NCI-H345 (cell line): Measurements from ENCODE around the gene MOB3C.

Source experiments
- DNase-seq: peaks from one replicate; lab custom pipeline; 2025; lab: John Stamatoyannopoulos, UW

The MOB3C gene

DNA sequence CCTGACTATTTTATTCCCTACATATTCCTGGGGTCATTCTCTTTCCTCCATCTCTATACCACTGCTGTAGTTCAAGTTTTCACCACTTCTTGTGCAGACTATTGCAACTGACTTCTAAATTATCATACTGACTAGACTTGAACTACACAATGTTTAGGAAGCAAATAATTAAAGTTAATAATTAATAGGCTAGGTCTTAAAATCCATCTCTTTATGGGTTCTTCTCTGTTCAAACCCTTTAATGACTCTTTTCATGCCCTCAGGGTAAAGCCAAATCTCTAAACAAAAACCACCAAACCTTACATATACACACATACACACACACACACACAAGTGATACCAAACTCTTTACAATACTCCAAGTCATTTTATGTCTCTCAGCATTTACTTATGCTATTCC, 22.3 kb upstream of the MOB3C start:
- no peak for DNase-seq

DNA sequence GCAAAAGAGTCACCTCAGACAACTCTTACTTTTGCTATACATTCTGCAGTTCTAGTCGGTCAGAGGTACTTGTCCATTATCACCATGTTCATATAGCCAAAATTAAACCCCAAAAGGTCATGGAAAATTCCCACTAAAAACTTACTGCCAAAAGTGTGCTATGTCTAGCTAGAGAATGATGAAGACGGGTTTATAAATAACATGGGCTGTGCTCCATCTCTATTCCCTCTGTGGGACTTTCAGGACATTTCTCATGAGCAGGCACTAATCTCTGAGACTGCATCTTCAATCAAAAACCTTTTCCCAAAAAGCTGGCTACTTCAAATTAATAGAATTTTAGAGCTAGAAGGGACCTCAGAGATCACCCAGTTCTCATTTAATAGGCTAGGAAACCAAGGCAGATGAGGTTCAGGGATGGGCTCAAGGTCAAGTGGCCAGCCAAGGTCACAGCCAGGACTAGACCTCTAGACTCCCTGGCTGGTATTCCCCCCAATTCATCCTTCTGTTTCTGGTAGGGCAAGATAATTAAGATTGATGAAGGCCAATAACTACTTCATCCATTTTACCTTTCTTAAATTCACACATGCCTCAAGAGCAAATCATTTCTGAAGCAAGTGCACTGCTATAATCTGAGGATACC, 21.0 kb upstream of the MOB3C start:
- DNase-seq = no peak

DNA sequence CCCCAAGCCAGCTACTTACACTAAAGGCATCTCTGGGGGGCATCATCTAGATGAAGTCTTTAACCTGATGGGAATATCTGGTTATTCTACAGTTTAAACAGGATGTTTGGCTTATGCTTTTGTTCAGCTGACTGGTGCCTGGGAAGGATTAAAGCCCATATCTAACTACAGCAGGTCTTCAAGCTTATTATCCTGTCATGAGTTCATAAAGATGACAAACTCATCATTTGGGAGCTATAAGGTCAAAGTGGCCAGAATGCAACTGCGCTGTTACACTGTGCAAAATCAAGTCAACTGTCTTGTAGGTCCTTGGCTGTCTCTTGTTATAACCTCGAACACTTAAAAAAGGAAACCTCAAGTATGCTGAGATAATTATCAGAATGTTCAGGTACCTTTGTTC, 18.6 kb upstream of the MOB3C start:
- DNase-seq = no peak

- no peak for DNase-seq
These were observed 14.1 kb upstream of the MOB3C start for GRCh38 chr1:46630719-46631118.

DNA sequence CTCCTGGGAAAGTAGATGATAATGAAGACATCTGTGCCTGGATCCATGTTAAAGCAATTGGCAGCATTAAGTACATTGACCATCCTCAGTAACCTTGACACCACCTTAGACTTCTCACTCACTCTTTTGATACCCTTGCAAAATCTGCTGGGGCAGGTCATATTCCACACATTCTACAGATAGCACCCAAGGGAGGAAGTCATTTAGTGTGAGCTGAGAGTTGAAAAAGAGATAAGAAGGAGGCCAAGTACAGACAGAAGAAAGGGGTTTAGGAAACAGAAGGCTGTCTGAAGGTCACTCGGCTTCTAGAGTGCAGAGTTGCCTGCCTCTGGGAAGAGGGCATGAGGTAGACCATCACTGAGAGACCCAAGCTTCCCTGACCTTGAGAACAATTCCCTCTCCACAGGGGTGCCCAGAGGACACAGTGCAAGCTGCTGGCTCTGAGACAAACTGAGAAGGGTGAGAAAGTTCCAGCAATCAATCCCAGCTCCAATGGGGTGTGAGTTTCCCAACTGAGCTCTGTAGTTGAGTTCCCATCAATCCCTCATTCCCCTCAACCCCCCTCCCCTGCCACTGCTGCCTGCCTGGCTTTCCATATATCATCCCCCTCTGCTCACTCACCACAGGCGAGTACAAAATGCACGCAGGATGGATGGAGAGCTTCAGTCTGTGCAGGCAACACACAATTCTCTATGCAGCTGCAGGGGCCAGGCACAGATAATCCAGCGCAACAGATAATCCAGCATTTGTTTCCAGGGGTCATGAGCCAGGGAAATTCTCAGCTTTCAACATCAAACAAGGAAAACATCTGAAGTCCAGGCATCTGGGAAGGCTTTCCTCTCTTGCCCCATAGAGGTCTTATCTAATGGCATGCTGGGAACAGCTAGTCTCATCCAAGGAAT, 7.4 kb upstream of the MOB3C start:
- no peak for DNase-seq

- peak; percentile 27 for DNase-seq
These were observed 5.7 kb upstream of the MOB3C start for GRCh38 chr1:46622344-46622743.

DNA sequence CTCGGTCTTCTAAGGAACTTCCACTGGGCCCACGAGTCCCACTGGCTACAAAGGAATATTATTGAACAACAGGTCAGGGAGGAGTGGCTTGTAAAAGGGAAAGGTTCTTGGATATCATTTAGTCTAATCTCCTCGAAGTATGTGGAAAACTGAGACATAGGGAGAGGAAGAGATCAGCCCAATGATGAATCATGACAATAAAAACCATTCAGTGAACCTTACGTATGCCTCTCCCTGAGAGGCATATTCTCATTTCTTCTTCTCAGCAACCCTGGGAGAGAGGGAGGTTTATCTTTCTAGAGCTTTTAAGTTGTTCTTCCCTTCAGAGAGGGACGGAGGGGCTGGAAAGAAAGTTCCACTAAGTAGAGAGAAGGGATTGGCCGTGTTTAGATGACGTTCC, 5.3 kb upstream of the MOB3C start:
- DNase-seq = no peak

- DNase-seq = no peak
These were observed 3.1 kb upstream of the MOB3C start for GRCh38 chr1:46619656-46620258.

- no peak for DNase-seq
These were observed 2.3 kb upstream of the MOB3C start for GRCh38 chr1:46618754-46619415.

DNA sequence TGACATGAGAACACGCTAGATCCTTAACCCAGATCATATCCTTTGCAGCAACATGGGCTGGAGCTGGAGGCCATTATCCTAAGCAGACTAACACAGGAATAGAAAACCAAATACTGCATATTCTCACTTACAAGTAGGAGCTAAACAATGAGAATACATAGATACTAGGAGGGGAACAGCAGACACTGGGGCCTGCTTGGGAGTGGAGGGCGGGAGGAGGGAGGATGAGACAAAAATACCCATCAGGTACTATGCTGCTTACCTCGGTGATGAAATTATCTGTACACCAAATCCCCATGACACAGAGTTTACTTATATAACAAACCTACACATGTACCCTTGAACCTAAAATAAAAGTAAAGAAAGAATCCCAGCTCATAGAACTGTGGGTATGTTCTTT, 1.2 kb upstream of the MOB3C start:
- no peak for DNase-seq

GRCh38 chr1:46617108-46617800, 643 bp upstream of the MOB3C start:
- no peak for DNase-seq

- DNase-seq = no peak
These were observed 876 bp downstream of the MOB3C start for GRCh38 chr1:46615735-46616134.

GRCh38 chr1:46615088-46615487, 1.5 kb downstream of the MOB3C start:
- DNase-seq = no peak

DNA sequence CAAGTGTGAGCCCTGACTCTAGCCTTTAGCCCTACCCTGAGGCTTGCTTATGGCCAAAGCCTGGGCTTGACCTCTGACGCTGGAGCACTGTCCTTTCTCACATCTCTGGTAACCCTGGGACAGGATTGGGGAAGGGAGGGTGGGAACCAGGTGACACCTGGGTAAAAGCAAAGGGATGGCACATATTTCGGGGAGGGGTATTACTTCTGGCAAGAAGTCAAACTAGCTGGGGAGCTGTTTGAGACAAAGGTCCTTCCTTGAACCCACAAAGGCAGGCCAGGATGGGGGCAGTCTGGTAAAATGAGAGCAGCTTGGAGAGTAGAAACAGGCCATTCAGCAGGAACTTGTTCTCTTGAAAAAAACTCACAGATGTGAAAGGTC, 2.0 kb downstream of the MOB3C start:
- no peak for DNase-seq

GRCh38 chr1:46613661-46614603, 2.7 kb downstream of the MOB3C start:
- DNase-seq = no peak

- DNase-seq = no peak
These were observed 3.5 kb downstream of the MOB3C start for GRCh38 chr1:46612937-46613660.

DNA sequence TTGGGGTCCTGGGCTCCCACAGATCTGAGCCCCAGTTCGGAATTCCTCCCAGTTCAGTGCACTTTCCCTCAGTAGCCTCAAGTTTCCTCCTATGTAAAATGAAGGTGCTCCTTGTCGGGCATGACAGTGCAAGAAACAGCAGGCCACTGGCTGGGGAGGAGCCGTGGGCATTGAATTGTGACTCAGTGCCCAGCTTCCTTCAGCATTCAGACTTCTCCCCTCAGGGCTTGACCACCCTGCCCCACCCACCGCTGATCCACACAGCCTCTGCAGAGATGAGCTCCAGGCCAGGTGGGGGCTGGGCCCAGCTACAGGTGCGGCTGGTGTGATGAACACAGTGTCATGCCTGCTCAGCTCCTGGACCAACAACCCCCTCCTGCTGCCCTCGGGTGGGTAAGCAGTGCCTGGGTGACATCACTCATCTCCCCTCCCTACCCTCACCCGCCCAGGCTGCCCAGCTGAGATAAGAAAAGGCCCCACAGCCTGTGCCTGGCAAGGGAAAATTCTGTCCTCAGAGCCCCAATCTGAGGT, 4.9 kb downstream of the MOB3C start:
- DNase-seq = no peak

DNA sequence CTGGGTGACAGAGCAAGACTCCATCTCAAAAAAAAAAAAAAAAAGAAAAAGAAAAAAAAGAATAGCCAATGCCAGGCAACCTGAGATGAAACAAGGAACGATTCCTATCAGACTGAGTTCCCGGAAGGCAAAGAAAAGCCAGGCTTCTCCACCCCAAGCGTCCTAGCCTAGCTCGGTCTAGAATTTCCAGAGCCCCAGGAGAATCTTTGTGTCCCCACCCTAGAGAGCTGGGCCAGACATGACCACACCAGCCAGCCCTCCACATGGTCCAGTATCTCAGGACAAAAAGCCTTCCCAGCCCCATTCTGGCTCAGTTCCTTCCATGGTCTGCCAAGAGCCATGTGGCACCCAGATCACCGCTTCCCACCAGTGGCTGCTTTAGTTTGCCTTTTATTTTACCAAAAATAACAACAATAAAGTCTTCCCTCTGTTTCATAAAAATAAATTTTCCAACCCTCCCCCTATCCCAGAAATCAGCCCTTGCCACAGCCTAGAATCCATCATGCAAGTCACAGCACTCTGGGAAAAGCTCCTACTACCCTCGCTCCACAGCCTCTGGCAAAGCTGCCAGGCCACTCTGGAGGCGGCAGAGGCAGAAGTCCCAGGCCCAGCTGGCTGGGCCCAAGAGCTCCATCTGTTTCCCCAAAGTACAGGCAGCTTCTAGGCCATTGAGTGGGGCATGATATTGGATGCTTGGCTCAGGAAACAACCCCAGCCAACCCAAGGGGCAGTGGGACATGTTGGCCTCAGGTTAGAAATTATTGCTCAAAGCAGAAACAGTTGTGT, 9.1 kb downstream of the MOB3C start:
- DNase-seq = no peak
